Muscle layer of colon (tissue), 2 donors: Measurements from ENCODE around the gene ODAM.

Experiments used
- H3K27ac ChIP-seq: one replicate; pipeline ENCODE4 v1.7.0; 2013; ENCODE audit warnings: low read depth, mild to moderate bottlenecking, low read length, moderate library complexity
- H3K27me3 ChIP-seq, 2 donors: one replicate each; pipeline ENCODE4 v1.7.0; 2013; ENCODE audit warnings: low read length in 2 of 2, mild to moderate bottlenecking in 2 of 2; ENCODE audit not compliant: insufficient read depth in 2 of 2, control insufficient read depth in 1 of 2
- H3K36me3 ChIP-seq: one replicate; pipeline ENCODE4 v1.7.0; 2013; ENCODE audit warnings: mild to moderate bottlenecking, low read length; ENCODE audit not compliant: insufficient read depth
- H3K4me1 ChIP-seq: one replicate; pipeline ENCODE4 v1.7.0; 2013; ENCODE audit warnings: mild to moderate bottlenecking, low read length; ENCODE audit not compliant: insufficient read depth
- H3K4me3 ChIP-seq, 2 donors: one replicate each; pipeline ENCODE4 v1.7.0; 2013; ENCODE audit warnings: low read length in 2 of 2, low read depth in 1 of 2, mild to moderate bottlenecking in 1 of 2, moderate library complexity in 1 of 2
- H3K9ac ChIP-seq: one replicate; pipeline ENCODE4 v1.7.0; 2013; ENCODE audit warnings: low read length
- H3K9me3 ChIP-seq: one replicate; pipeline ENCODE4 v1.7.0; 2013; ENCODE audit warnings: mild to moderate bottlenecking, low read length
- donor health status: abdominal sarcoma.
- donor health status: Adenocarcinoma of cecum.

Gene ODAM, protein sequence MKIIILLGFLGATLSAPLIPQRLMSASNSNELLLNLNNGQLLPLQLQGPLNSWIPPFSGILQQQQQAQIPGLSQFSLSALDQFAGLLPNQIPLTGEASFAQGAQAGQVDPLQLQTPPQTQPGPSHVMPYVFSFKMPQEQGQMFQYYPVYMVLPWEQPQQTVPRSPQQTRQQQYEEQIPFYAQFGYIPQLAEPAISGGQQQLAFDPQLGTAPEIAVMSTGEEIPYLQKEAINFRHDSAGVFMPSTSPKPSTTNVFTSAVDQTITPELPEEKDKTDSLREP

GRCh38 chr4:70195425-70195824 lies at the start of gene ODAM:
ODAM (plus strand) TSS chr4:70195725; CDS start chr4:70196544, 819 bp downstream.
- H3K27ac ChIP-seq, result no peak within 1 kb of the TSS
- H3K36me3 ChIP-seq, result no peaks in the 10 kb centered on the region
- no peak within 1 kb of the TSS for H3K9ac ChIP-seq
- H3K4me1 ChIP-seq, result no peaks in the 10 kb centered on the region
- no peak within 1 kb of the TSS for H3K4me3 ChIP-seq
- no peaks in the 10 kb centered on the region for H3K27me3 ChIP-seq
- no peaks in the 10 kb centered on the region for H3K9me3 ChIP-seq

- Histone ChIP-seq H3K27me3 (no peaks in the 10 kb centered on the region), H3K4me1 (no peaks in the 10 kb centered on the region), H3K9ac (no peak overlapping the region), H3K9me3 (no peaks in the 10 kb centered on the region), H3K27ac (no peak overlapping the region), H3K36me3 (no peaks in the 10 kb centered on the region), H3K4me3 (no peak overlapping the region)
Observed at GRCh38 chr4:70151271-70151670, 44.3 kb upstream of the ODAM start.

GRCh38 chr4:70152088-70152487 lies 43.4 kb upstream of the ODAM start:
- no peaks in the 10 kb centered on the region for H3K9me3 ChIP-seq
- H3K9ac ChIP-seq, result no peak overlapping the region
- no peak overlapping the region for H3K27ac ChIP-seq
- H3K36me3 ChIP-seq, result no peaks in the 10 kb centered on the region
- H3K4me3 ChIP-seq, result no peak overlapping the region
- no peaks in the 10 kb centered on the region for H3K4me1 ChIP-seq
- no peaks in the 10 kb centered on the region for H3K27me3 ChIP-seq

DNA sequence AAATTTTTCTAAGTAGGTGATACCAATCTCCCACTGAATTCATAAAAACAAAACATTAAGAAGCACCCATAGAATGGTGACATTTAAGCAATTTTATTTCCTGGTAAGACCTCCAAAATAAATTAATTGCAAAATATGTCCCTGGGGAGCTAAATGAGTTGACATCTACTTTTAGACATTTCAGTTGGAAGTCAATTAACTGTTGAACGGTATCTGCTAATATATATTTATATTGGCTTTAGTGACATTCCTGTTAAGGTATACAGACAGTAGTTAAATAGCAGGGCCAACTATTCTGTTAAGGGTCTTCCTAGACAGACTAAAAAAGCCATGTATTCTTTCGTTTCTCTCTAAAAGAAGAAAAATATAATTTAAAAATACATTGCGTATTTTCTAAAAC lies 41.6 kb upstream of the ODAM start, which contains the start of gene PRR27:
Gene PRR27 (plus strand): TSS at position 301 of the 400 bp plus-strand sequence. CDS start 139 bp downstream, outside the sequence.
- H3K27ac ChIP-seq, result no peak within 1 kb of the TSS
- H3K4me1 ChIP-seq, result no peaks in the 10 kb centered on the region
- H3K9ac ChIP-seq, result no peak within 1 kb of the TSS
- no peaks in the 10 kb centered on the region for H3K9me3 ChIP-seq
- H3K27me3 ChIP-seq, result no peaks in the 10 kb centered on the region
- H3K36me3 ChIP-seq, result no peaks in the 10 kb centered on the region
- no peak within 1 kb of the TSS for H3K4me3 ChIP-seq

DNA sequence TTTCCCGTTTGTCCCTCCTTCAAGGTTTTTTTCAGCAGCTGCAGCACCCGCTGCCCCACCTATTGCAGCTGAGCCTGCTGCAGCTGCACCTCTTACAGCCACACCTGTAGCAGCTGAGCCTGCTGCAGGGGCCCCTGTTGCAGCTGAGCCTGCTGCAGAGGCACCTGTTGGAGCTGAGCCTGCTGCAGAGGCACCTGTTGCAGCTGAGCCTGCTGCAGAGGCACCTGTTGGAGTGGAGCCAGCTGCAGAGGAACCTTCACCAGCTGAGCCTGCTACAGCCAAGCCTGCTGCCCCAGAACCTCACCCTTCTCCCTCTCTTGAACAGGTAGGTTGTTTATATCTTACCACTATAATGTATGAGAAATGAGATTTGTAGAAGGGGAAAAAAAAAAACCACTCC lies 36.9 kb upstream of the ODAM start:
- Histone ChIP-seq H3K27ac (no peak overlapping the region), H3K27me3 (no peaks in the 10 kb centered on the region), H3K9me3 (no peaks in the 10 kb centered on the region), H3K4me3 (no peak overlapping the region), H3K4me1 (no peaks in the 10 kb centered on the region), H3K9ac (no peak overlapping the region), H3K36me3 (no peaks in the 10 kb centered on the region)

GRCh38 chr4:70177090-70177489 lies 18.4 kb upstream of the ODAM start:
- Histone ChIP-seq H3K9ac (no peak overlapping the region), H3K4me1 (no peaks in the 10 kb centered on the region), H3K27ac (no peak overlapping the region)

GRCh38 chr4:70178075-70178660 lies 17.4 kb upstream of the ODAM start:
- Histone ChIP-seq H3K9me3 (no peaks in the 10 kb centered on the region), H3K9ac (no peak overlapping the region), H3K27ac (no peak overlapping the region), H3K4me1 (no peaks in the 10 kb centered on the region), H3K27me3 (no peaks in the 10 kb centered on the region), H3K36me3 (no peaks in the 10 kb centered on the region), H3K4me3 (no peak overlapping the region)

More at GRCh38 chr4:70177090-70177489, 18.4 kb upstream of the ODAM start:
- Histone ChIP-seq H3K27me3 (no peaks in the 10 kb centered on the region), H3K4me3 (no peak overlapping the region), H3K9me3 (no peaks in the 10 kb centered on the region), H3K36me3 (no peaks in the 10 kb centered on the region)

GRCh38 chr4:70179811-70180210 lies 15.7 kb upstream of the ODAM start:
- no peaks in the 10 kb centered on the region for H3K27me3 ChIP-seq
- no peaks in the 10 kb centered on the region for H3K9me3 ChIP-seq
- H3K4me1 ChIP-seq, result no peaks in the 10 kb centered on the region
- H3K27ac ChIP-seq, result no peak overlapping the region
- no peak overlapping the region for H3K9ac ChIP-seq
- no peaks in the 10 kb centered on the region for H3K36me3 ChIP-seq
- no peak overlapping the region for H3K4me3 ChIP-seq

DNA sequence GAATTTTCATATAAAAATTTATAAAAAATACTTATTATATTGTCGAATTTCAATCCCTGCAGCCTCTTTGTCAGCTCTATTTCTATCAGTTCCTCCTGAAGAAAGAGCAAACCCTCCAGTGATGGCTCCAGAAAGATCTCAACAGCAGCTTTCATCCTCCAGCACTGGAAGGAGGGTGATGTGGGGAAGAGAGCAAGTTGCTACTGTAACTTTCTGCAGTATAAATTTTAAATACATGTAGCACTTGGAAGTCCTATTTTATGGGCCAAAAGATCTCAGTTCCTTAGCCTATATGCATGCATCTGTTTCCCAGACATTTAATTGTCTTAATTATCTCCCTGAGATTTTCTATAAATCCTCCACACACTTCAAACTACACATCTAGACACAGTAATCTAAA lies 13.7 kb upstream of the ODAM start:
- Histone ChIP-seq H3K9ac (no peak overlapping the region), H3K36me3 (no peaks in the 10 kb centered on the region), H3K4me3 (no peak overlapping the region), H3K27ac (no peak overlapping the region), H3K9me3 (no peaks in the 10 kb centered on the region), H3K4me1 (no peaks in the 10 kb centered on the region), H3K27me3 (no peaks in the 10 kb centered on the region)

DNA sequence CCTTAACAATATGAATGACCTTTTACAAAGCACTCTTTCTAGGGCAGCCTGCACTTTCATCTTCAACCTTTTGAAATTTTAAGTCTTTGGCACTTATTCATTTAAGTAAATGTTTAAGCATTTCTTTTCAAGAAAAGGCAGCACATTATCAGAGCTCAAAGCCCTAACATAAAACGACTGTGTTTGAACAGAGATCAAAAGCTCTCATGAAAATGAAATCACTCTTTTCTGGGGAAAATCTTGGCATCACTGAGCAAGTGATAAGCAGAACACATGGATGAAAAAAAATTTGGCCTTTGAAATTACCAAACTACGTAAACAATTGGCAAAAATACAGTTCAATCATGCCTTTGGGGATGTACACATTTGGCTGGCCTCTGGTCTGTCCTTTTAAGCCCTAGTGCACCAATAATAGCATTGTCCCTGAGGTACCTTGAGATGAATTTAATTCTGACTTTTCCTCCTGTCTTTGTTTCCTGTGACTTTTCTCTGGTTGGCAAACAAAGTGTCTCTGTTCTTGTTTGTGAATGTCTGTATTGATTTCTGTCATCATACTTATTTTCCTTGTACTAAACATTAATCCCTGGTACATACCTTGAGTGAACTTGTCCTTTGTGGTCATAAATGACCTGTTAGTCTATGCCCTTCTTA lies 12.9 kb upstream of the ODAM start:
- H3K4me1 ChIP-seq, result no peaks in the 10 kb centered on the region
- no peaks in the 10 kb centered on the region for H3K27me3 ChIP-seq
- H3K9me3 ChIP-seq, result no peaks in the 10 kb centered on the region
- no peak overlapping the region for H3K4me3 ChIP-seq
- no peak overlapping the region for H3K9ac ChIP-seq
- H3K27ac ChIP-seq, result no peak overlapping the region
- no peaks in the 10 kb centered on the region for H3K36me3 ChIP-seq

GRCh38 chr4:70183168-70183939 lies 12.2 kb upstream of the ODAM start:
- Histone ChIP-seq H3K4me3 (no peak overlapping the region), H3K9ac (no peak overlapping the region), H3K27ac (no peak overlapping the region), H3K4me1 (no peaks in the 10 kb centered on the region), H3K9me3 (no peaks in the 10 kb centered on the region), H3K36me3 (no peaks in the 10 kb centered on the region), H3K27me3 (no peaks in the 10 kb centered on the region)
